CD4-positive, alpha-beta T cell treated with Interleukin-15 for 4 hours (primary cell): Measurements from ENCODE around the gene TMEM214.

Source experiments
- DNase-seq: peaks from one replicate; pipeline ENCODE4 v3.0.0-alpha.2; 2020; ENCODE audit warnings: low spot score

Gene TMEM214

GRCh38 chr2:27085062-27085672, 52.4 kb downstream of the TMEM214 start:
- DNase-seq = no peak

GRCh38 chr2:27085673-27086089, 52.9 kb downstream of the TMEM214 start:
- DNase-seq = peak; percentile 32

- DNase-seq = peak; percentile 98
These were observed 53.4 kb downstream of the TMEM214 start for GRCh38 chr2:27086090-27086723.

- DNase-seq = no peak
These were observed 54.2 kb downstream of the TMEM214 start, which contains the start of gene KHK for GRCh38 chr2:27086724-27087593. Gene KHK, plus strand, starts transcription at chr2:27086772. Its CDS starts 488 bp downstream, at chr2:27087260.

GRCh38 chr2:27087823-27088410, 55.2 kb downstream of the TMEM214 start:
- DNase-seq = no peak

- DNase-seq = no peak
These were observed 55.9 kb downstream of the TMEM214 start for GRCh38 chr2:27088634-27089033.

- DNase-seq = no peak
These were observed 56.6 kb downstream of the TMEM214 start for GRCh38 chr2:27089111-27089954.
